Measurements from ENCODE around the gene TIMM10. TPM values are rescaled to one million over a fixed set of nuclear protein-coding genes. Genes with fewer than 3 reads are reported as not detected.
A peak's percentile ranks its signal among the peaks of the same experiment; 100 is the strongest.

TIMM10 gene
- total and polyA plus RNA-seq, 11 donors = 36.6 to 135 (median 46.4) TPM

GRCh38 chr11:57521116-57521515 is 9.4 kb downstream of the TIMM10 start:
- Histone ChIP-seq H3K9me3 (no peaks in the 10 kb centered on the region), H3K4me3 (no peak overlapping the region), H3K27me3 (no peaks in the 10 kb centered on the region), H3K4me1 (peaks cover 0 to 7% (median 1%) of the 10 kb centered on the region in 12 donors), H3K27ac (no peak overlapping the region), H3K36me3 (peaks cover 0 to 8% (median 0%) of the 10 kb centered on the region in 9 donors)
- no peak for ATAC-seq
- 87 to 90% (median 89%) methylated on average over 2 of the region's 2 CpGs for WGBS, 4 donors
- intact Hi-C loops (cut with DNase I) = loop anchor here in 1 of 10 donors (10.0 kb wide), 1 partner anchor 64 kb away; no protein-coding TSS in a partner anchor
- TF ChIP-seq CTCF (IDR thresholded peaks at IDR 0.05) (no peak), POLR2A (IDR thresholded peaks at IDR 0.05) (no peak)
- DNase-seq = no peak

GRCh38 chr11:57516061-57516443 is 14.5 kb downstream of the TIMM10 start:
- WGBS, 4 donors = 21 to 30% (median 29%) methylated on average over 5 of the region's 5 CpGs
- Histone ChIP-seq H3K9me3 (no peaks in the 10 kb centered on the region), H3K4me3 (peak overlapping the region; percentile 62 to 98 (median 80)), H3K4me1 (peaks cover 0 to 26% (median 12%) of the 10 kb centered on the region in 12 donors), H3K36me3 (no peaks in the 10 kb centered on the region), H3K27me3 (no peaks in the 10 kb centered on the region), H3K27ac (peak overlapping the region in 3 of 12 donors; percentile 63 to 77 (median 72))
- TF ChIP-seq CTCF (IDR thresholded peaks at IDR 0.05) (no peak), POLR2A (IDR thresholded peaks at IDR 0.05) (no peak)
- ATAC-seq (no peak), DNase-seq (no peak)
- intact Hi-C loops (cut with DNase I) = loop anchor here in 1 of 10 donors (10.0 kb wide), 1 partner anchor 171 kb away; no protein-coding TSS in a partner anchor

- peaks cover 0 to 26% (median 12%) of the 10 kb centered on the region in 12 donors for H3K4me1 ChIP-seq
- intact Hi-C loops (cut with DNase I) = loop anchor here in 3 of 10 donors (2.0 to 10.0 kb wide), 3 partner anchors 15 to 171 kb away; no protein-coding TSS in a partner anchor
- peak; percentile 67 to 78 (median 75) for ATAC-seq
- 0% methylated on average over 57 to 66 of the region's 66 CpGs for WGBS, 4 donors
- H3K36me3 ChIP-seq = no peaks in the 10 kb centered on the region
- H3K27ac ChIP-seq = peak within 1 kb of the TSS in 11 of 12 donors; percentile 23 to 77 (median 60)
- H3K9me3 ChIP-seq = no peaks in the 10 kb centered on the region
- peak; percentile 43 to 77 (median 63) for DNase-seq
- H3K27me3 ChIP-seq = no peaks in the 10 kb centered on the region
- TF ChIP-seq POLR2A (IDR thresholded peaks at IDR 0.05) (peak in 1 of 2 donors; percentile 36), CTCF (IDR thresholded peaks at IDR 0.05) (peak in 2 of 12 donors; percentile 13 to 15)
- H3K4me3 ChIP-seq = peak within 1 kb of the TSS; percentile 62 to 98 (median 80)
These were observed 15.1 kb downstream of the TIMM10 start, which contains the start of gene SLC43A1 for GRCh38 chr11:57515332-57516060. Gene SLC43A1, minus strand, starts transcription at chr11:57515702. Its CDS starts 1,591 bp downstream, at chr11:57514111.
